HG03354 (cell line): ENCODE results near the gene MAN2B2.

Experiments used
- ATAC-seq: cut with Tn5 transposase; IDR thresholded peaks from one replicate; pipeline ENCODE4 v1.9.1; 2021; ENCODE audit warnings: mild to moderate bottlenecking; ENCODE audit not compliant: unreplicated experiment, poor library complexity, severe bottlenecking

The MAN2B2 gene

DNA sequence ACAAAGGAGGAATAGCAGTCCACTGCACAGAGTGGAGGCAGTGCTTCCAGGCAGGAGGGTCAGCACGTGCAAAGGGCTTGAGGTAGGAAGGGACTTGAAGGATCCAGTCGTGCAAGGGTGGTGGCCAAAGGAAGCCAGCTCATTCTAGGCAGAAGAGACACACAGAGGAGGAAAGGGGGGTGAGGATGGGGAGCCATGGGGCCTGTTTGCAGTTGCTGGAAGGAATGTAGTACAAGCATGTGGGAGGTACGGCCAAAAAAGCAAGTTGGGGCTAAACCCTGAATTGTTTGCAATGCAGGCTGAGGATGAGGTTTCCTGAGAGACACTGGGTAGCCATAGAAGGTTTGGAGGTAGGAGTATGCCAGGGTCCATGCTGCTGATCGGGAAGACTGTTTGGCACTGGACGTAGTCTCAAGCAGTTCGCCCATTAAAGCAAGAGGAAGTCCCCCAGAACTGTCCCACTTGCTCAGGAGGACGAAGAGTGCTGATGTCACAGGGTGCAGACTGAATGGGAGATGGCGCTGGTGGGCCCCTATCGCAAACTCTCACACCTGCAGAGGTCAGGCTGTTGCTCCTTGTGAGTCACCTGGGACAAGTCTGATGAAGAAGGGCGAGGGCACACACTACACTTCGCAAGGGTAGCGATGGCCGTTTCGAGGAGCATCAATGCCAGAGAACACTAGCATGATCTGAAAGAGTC, 9.1 kb upstream of the MAN2B2 start:
- no peak for ATAC-seq

DNA sequence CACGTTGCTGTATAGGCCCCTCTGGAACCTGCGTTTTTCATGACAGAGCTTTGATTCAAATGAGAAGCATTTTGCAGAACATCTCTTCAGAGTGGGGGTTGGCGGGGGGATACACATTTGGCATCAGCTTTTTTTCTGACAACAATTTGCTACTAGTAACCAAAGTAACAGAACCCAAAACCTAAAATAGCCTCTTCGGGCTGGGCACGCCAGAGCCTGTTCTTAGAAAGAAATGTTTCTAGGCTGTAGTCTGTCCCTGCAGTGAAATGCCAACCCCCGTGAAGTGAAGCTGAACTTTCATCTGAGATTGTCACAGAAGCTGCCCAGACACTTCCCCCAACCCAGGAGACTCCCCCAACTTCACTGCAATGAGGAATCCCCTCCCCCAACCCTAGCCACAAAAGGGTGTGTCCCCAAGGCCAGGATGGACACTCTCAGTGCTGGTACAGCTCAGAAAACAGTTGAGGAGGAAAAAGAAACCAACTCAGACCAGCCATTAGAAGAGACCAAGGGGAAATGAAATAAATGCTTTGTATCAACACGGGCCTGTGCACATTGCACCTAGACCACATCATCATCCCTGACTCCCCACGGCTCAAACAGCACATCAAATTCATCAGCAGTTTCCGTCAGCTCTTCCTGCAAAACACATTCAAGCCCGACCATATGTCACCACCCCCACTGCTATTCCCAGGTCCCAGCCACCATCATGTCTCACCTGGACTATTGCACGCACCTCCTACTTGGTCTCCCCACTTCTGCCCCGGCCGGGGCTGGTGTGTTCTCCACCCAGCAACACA, 8.4 kb upstream of the MAN2B2 start:
- ATAC-seq = no peak

DNA sequence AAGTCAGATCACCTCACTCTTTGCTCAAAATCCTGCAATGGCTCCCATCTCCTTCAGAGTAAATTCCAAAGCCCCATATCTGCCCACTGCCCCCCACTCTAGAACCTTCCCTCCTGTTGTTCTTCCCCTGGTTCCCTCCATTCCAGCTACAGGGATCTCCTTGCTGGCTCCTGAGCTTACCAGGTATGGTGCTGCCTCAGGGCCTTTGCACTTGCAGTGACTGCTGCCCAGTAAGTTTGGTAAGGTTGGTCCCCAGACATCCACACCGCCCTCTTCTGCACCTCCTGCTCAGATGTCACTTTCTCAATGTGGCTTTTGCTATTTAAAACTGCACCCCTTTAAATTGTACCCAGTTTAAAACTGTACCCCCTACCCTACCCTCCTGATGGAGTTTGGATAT, 7.8 kb upstream of the MAN2B2 start:
- ATAC-seq = no peak

DNA sequence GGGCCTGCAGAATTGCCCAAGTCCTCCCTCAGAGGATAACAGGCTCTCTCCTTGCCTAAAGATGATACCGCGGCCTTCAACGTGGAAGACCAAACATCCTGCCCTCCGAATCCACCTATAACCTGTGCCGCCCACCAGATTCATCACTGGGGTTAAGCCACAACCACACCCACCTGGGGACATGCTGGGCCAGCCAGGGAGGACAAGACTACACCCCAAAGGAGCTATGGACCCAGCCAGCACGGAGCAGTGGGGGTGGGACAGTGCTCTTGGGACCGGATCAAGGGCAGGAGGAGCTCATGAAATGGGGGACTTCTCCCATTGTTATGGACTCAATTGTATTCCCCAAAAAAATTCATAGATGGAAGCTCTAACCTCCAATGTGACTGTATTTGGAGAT, 6.8 kb upstream of the MAN2B2 start:
- no peak for ATAC-seq

DNA sequence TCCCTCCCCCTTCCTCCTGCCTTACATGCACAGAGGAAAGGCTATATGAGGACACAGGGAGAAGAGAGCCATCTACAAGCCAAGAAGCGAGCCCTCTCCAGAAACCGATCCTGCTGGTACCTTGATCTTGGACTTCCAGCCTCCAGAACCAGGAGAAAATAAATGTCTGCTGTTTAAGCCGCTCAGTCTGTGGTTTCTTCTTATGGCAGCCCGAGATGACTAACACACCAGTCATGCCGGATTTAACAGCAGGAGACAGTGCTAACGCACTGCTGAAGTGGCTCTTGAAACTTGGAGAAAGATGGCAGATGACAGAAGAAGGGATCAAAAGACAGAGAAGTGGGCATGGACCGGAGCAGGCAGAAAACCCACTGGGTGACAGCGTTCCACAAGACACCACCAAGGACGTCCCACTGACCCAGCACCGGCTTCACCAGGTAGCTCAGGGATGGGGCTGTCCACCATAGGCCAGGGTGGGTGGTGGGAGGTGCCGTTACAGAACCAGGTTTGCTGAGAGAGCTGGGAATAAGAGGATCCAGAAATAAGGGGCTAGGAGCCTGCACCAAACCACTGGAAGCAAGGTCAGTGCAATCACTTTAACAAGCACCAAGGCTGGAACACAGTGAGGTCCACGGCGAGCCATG, 6.2 kb upstream of the MAN2B2 start:
- ATAC-seq = no peak

DNA sequence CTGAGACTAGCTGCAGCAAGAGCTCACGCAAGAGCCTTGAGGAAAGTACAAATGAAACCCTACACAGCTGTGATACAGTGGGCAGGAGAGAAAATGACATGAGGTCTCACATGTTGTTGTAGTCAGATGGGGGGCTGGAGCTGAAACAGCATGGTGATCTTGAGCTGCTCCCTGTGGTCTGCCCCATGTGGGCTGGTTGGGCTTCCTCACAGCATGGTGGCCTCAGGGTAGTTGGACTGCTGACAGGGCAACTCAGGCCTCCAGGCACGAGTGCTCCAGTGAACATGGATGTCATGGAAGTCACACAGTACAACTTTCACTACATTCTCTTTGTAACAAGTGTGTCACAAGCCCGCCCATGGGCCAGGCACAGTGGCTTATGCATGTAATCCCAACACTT, 3.4 kb upstream of the MAN2B2 start:
- ATAC-seq = no peak

DNA sequence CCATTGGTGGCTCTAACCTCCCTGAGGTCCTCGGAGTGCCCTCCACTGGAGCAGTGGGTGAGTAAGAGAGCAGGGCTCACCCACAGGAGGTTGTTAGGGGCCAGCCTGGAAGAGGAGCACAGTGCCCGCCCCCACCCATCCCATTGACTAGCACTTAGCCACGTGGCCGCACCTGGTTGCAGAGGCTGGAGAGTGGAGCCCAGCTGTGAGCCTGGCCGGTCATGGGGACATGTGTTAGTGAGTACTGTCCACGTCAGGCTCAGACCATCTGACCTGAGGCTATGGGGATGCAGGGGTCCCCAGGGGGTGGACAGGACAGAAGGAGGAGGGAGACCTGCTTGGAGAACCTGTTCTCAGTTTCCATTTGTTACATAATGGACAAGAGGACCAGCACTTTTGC, 1.4 kb upstream of the MAN2B2 start:
- ATAC-seq = no peak

DNA sequence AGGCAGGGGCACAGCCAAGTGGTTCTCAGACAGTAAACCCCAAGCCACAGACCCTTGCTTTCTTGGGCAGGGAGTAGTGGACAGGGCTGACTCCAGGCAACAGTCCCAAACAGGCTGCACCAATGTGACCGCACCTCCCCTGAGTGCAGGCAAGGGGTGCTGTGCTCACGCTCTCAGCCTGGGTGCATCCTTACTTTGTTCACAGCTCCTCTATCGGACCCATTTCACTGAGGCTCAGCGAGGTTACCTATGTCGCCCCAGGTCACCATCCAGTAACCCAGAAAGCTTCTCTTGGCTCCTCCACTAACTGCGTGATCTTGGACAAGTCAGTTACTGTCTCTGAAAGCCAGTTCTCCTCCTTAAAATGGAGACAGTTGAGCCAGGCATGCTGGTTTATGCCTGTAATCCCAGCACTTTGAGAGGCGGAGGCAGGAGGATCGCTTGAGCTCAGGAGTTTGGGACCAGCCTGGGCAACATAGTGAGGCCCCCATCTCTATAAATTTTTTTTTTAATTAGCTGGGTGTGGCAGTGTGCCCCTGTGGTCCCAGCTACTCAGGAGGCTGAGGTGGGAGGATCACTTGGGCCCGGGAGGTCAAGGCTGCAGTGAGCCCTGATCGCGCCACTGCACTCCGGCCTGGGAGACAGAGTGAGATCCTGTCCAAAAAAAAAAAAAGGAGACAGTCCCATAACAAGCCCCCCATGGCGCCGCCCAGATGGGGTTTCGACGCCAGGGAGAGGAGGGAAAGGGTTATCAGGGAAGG, 823 bp upstream of the MAN2B2 start:
- no peak for ATAC-seq

DNA sequence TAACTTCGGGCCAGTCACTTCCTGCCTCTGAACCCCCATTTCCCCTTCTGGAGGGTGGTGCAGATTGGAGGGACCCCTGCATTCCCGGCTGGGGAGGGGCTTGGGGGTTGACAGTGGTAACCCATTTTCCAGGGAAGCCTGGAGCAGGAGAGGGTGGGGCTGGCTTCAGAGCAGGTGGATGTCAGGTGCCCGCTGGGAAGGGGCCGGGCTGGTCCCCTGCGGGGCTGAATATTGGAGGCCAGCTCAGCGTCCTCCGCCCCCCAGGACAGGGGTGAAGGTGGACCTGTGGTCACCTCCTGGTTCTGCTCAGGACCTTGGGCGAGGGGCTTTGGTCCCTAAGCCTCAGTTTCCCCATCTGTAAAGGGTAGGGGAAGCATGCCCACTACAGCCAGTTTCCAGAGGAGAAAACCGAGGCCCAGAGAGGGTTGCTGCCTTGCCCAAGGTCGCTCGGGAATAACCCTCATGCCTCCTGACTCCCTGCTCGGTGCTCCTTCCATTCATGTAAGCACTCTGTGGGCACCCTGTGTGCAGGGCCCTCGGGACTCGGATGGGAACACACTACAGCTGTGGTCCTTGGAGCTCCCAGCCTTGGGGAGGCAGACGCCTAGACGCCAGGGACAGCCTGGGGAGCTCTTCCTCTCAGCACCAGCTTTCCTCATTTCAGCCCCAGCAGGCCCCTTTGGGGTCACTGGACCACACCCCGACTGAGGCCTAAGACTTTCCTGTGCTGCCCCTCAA, 683 bp downstream of the MAN2B2 start:
- no peak for ATAC-seq

DNA sequence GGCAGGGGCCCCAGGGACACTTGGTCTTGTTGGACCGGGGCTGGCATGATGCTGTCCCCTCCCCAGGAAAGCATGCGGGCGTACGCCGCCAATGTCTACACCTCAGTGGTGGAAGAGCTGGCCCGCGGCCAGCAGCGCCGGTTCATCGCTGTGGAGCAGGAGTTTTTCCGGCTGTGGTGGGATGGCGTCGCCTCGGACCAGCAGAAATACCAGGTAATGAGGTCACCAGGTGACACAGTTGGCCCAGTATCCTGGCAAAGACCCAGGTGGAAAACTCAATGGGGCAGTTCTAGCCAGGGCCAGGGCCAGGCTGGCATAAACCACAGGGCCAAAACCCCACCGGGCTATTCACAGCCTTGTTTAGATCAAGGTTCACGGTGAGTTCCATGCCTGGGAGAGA, 1.5 kb downstream of the MAN2B2 start:
- no peak for ATAC-seq

DNA sequence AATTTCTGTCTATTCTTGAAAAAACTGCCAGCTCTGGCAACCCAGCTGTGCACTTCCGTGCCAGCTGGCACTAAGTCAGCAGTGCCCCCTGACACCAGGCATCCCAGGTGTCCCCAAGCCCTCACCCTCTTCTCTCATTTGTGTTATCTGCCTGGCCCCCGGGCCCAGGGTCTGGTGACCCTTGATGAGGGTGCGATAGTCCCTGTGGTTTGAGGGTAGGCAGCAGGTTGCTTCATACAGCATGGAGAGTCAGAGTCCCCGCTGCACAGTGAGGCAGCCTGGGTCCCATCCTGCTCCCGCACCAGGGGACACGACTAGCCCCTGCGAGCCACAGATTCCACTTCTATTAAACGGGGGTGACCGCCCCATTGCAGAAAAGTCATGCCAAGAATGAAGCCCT, 1.9 kb downstream of the MAN2B2 start:
- no peak for ATAC-seq

DNA sequence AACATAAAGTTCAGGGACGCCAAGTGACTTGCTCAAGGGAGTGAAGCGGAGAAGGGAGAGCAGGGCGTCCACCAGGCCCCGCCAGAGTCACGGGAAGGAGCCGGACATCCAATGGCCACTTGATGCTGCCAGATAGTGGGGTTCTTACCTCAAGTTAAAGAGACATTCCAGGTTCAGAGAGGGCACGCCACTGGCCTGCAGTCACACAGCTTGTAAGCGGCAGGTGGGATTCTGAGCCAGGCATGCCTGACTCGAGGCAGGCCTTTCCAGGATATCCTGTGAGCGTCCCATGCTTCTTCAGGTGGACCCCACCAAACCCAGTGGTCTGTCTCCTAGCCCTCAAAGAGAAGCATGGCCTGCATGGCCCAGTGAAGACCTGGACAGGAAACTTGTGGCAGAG, 2.4 kb downstream of the MAN2B2 start:
- no peak for ATAC-seq

DNA sequence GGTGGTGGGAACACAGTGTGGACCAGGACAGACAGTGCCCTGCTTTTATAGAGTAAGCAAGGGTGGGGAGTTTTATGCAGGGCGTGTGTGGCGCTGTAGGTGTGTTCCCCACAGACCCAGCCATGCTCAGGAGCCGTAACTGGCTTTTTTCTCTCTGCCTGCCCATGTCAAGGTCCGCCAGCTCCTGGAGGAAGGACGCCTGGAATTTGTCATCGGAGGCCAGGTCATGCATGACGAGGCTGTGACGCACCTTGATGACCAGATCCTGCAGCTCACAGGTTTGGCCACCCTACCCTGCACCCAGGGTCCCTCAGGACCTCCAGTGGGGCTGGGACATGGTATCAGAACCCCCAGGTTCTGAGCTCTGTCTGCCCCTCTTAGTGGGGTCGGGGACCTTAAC, 3.2 kb downstream of the MAN2B2 start:
- ATAC-seq = no peak

DNA sequence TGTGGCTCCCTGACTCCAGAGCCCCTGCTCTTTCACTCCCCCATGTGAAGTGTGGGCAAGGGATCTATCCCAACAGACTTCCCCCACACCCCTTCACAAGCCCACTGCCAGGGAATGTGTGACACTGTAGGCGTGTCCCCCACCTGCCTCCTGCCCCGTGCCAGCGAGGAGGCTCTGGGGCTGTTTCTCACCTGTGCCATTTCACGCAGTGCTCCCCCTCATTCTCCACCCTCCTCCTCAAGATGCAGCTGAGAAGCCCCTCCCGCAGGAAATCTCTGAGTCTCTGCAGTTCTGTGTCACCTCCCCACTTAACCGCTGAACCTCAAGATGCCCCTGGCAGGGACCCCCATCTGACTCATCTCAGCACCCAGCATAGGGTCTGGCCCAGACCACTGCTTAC, 5.4 kb downstream of the MAN2B2 start:
- ATAC-seq = no peak

DNA sequence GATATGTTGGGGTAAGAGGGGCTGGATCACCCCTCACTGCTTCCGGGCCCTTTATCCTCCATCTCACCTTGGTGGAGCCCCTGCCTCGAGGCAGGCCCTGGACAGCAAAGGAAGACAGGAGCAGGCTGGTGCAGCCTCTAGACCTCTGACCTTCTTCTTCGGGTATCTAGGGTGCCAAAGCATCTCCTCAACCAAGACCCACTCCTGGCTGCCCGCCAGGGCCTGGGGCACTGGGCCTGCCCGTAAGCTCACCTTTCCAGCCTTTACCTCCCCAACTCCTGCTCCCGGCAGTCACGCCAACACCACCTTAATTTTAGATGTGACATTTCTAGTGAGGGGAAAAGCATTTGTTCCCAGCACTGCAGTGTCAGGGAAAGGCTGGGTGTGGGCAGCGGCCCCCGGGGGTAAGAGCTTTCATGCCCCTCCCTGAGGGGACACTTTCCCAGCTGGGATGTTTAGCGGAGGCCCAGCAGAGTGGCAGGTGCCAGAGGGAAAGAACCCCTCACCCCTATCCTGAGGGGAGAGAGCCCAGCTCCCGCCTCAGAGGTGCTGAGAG, 6.7 kb downstream of the MAN2B2 start:
- no peak for ATAC-seq

DNA sequence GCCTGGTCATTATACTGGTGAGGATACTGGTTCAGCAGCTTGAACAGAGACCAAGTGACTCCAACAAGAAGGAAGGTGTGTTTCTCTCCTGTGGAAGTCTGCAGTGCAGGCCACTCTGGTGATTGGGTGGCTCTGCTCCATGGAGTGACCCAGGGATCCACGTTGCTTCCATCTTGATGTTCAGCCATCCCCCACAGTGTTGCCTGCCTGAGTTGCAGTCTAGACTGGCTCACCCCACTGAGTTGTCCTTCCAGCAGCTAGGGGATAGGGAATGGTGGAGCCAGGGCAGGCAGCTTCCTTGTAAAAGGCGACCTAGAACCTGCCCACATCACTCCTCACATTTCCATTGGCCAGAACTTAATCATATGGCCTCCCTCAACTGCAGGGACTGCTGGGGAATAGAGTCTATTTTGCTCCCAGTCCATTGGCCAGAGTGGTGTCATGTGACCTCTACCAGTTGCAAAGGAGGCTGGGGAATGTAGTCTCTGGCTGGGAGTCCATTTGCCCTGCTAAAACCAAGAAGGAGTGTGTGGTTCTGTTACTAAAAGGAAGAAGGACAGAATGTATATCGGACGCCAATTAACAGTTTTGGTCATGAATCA, 8.0 kb downstream of the MAN2B2 start:
- ATAC-seq = no peak

DNA sequence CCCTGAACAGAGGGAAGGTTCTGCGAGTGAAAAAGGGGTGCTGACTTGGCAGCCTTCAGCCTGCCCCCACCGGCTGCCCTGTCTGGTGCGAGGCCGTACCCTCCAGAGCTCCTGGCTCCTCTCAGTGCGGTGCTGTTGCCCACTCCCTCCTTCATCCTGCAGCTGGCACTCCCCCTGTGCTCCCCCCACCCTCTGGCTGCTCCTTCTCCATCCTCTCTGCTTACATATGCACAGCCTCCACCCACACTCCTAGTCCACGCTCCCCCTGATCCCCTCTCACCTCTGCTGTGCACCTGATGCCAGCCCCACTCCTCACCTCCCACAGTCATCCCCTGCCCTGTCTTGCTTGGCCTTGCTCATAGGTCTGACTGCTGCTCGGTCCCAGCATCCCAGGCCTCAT, 9.9 kb downstream of the MAN2B2 start:
- no peak for ATAC-seq

DNA sequence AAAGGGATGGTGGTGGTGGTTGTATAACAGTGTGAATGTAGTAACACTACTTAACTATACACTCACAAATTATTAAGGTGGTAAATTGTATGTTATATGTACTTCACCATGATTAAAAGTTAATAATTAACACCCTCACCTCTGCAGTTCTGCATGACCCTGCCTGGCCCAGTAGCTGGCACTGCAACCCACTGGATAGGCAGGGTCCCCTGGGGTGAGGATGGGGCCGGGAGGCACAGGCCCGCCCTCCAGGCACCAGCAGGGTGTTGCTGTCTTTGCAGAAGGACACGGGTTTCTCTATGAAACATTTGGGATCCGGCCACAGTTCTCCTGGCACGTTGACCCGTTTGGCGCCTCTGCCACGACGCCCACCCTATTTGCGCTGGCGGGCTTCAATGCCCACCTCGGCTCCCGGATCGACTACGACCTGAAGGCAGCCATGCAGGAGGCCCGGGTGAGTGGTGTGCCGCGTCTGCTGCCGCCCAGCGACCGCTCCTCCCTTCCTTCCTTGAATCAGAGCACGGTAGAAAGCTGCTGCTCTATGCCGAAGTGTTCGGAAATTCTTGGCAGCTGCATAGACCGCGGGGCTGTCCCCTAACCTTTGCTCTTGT, 11.8 kb downstream of the MAN2B2 start:
- ATAC-seq = no peak

DNA sequence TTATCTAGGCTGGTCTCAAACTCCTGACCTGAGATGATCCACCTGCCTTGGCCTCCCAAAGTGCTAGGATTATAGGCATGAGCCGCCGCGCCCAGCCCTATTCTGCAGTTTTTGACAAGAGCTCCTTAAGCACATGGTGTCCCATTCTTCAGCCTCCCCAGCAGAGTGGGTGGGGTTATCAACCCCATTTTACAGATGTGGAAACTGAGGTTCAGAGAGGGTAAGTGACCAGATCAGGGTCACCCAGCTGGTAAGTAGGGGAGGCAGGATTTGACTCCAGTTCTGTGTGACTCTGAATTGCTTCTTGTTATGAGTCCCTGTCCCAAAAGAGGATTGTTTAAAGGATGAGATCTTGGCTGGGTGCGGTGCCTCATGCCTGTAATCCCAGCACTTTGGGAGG, 14.5 kb downstream of the MAN2B2 start:
- no peak for ATAC-seq
